Transverse colon (tissue), 4 donors: Measurements from ENCODE around the gene MPPED1.

ENCODE experiments used
- CTCF ChIP-seq, 5 experiments: fragments of 200-600 bp in 3 of 5; fragments of 450-650 bp in 2 of 5; sonication (generic) in 3 of 5; IDR thresholded peaks; 1 replicate in 2 of 5; 2 replicates in 3 of 5; pipeline ENCODE4 v1.5.1; 2016 to 2017; ENCODE audit warnings: antibody characterized with exemption in 5 of 5, inconsistent platforms in 3 of 5, mild to moderate bottlenecking in 2 of 5, moderate library complexity in 1 of 5
- POLR2A ChIP-seq: fragments of 450-650 bp; IDR thresholded peaks from one replicate; pipeline ENCODE4 v1.6.1; 2016; ENCODE audit warnings: antibody characterized with exemption, mild to moderate bottlenecking, moderate library complexity
- POLR2AphosphoS5 ChIP-seq, 3 donors: sonication (generic); formaldehyde crosslinking; IDR thresholded peaks; one replicate each; pipeline ENCODE4 v1.6.1; 2016; ENCODE audit warnings: antibody characterized with exemption in 3 of 3

GRCh38 chr22:43434928-43435311 lies 23.1 kb downstream of the MPPED1 start:
- no peak for TF ChIP-seq CTCF (IDR thresholded peaks at IDR 0.05)
- TF ChIP-seq POLR2AphosphoS5 (IDR thresholded peaks at IDR 0.05) = no peak
- TF ChIP-seq POLR2A = no peak
